Cardiac fibroblast (primary cell): Measurements from ENCODE around the gene LOXL3.

Experiments
- DNase-seq, 2 donors: peaks; one replicate each; pipeline versions ENCODE4 v3.0.0 to v3.0.0-alpha.2; 2010; ENCODE audit warnings: low read depth in 2 of 2
- H3K4me3 ChIP-seq, 2 donors: replicated peaks in 1 of 2; 1 replicate in 1 of 2; 2 replicates in 1 of 2; pipeline ENCODE4 v1.5.1; 2011; ENCODE audit warnings: low read depth in 2 of 2, low read length in 2 of 2, mild to moderate bottlenecking in 2 of 2, moderate library complexity in 1 of 2
- CTCF ChIP-seq: IDR thresholded peaks from one replicate; pipeline ENCODE4 v1.5.1; 2011; ENCODE audit warnings: low read depth, mild to moderate bottlenecking, low read length, inconsistent platforms

The LOXL3 gene

GRCh38 chr2:74512744-74513604 lies 40.8 kb downstream of the LOXL3 start:
- no peak for TF ChIP-seq CTCF
- H3K4me3 ChIP-seq, result no peak overlapping the region
- no peak for DNase-seq

- DNase-seq, result peak in 1 of 2 donors; percentile 34
- TF ChIP-seq CTCF, result no peak
- H3K4me3 ChIP-seq, result no peak overlapping the region
Observed at GRCh38 chr2:74511104-74511989, 42.4 kb downstream of the LOXL3 start.

GRCh38 chr2:74510272-74510671 lies 43.5 kb downstream of the LOXL3 start:
- no peak overlapping the region for H3K4me3 ChIP-seq
- TF ChIP-seq CTCF, result no peak
- no peak for DNase-seq

GRCh38 chr2:74507926-74508520 lies 45.7 kb downstream of the LOXL3 start:
- DNase-seq, result peak; percentile 41 to 46
- TF ChIP-seq CTCF, result no peak
- H3K4me3 ChIP-seq, result peak overlapping the region; percentile 97

- peak; percentile 98 to 99 for DNase-seq
- TF ChIP-seq CTCF, result peak; percentile 30
- peak within 1 kb of the TSS; percentile 97 for H3K4me3 ChIP-seq
Observed at GRCh38 chr2:74507145-74507925, 46.4 kb downstream of the LOXL3 start, which contains the start of gene PCGF1. Gene PCGF1, minus strand, starts transcription at chr2:74507695. Its CDS starts 27 bp downstream, at chr2:74507668.
